Tibial nerve (tissue), 4 donors: ENCODE measurements around the gene CDH4.

Experiments used
- CTCF ChIP-seq, 5 experiments: fragments of 200-600 bp in 3 of 5; fragments of 450-650 bp in 2 of 5; sonication (generic) in 3 of 5; IDR thresholded peaks; one replicate each; pipeline ENCODE4 v1.5.1; 2016 to 2019; ENCODE audit warnings: antibody characterized with exemption in 5 of 5, mild to moderate bottlenecking in 3 of 5, moderate library complexity in 2 of 5
- EP300 ChIP-seq, 2 donors: sonication (generic); formaldehyde crosslinking; IDR thresholded peaks; one replicate each; pipeline ENCODE4 v1.6.1; 2017; ENCODE audit warnings: antibody characterized with exemption in 2 of 2, mild to moderate bottlenecking in 1 of 2
- POLR2A ChIP-seq, 2 donors: fragments of 450-650 bp; IDR thresholded peaks; one replicate each; pipeline ENCODE4 v1.6.1; 2017; ENCODE audit warnings: antibody characterized with exemption in 2 of 2, mild to moderate bottlenecking in 2 of 2, moderate library complexity in 2 of 2

DNA sequence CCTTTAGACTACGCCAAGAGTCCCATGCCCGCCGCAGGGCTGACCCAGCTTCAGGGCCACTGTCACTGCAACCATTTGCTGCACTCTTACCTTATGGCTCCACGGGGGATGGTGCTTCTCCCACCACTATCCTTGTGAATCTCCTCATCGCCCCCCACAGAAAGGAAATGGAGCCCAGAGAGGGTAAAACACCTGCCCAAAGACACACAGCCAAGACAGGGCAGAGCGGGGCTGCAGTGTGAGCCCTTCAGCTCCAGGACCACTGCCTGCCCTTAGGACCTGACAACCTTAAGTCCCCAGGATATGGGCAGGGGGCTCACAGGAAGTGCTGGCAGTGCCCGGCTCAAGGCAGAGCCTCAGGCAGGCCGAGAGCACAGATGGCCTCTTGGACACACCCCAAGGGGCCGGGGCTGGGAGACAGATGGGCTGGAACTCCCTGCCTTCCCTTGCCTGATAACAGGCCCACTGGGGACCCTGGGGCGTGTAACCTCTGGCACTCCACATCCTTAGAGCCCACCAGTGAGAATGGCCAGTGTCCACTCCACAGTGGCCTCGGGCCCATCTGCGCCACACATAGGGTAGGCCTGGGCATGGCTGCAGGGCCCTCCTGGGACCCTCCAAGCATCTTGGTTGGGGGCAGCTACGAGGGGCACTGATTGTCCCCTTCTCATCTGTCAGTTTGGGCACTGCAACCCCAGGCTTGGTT, 548.5 kb downstream of the CDH4 start:
- TF ChIP-seq CTCF (IDR thresholded peaks at IDR 0.05): no peak
- no peak for TF ChIP-seq POLR2A (IDR thresholded peaks at IDR 0.05)
- no peak for TF ChIP-seq EP300 (IDR thresholded peaks at IDR 0.05)
